CD4-positive, alpha-beta memory T cell (primary cell): ENCODE measurements around the gene RBM38. TPM values are rescaled to one million over a fixed set of nuclear protein-coding genes. Genes with fewer than 3 reads are reported as not detected.

ENCODE experiments used
- CTCF ChIA-PET: fragments of 350-600 bp; sonication (Branson Sonifier 250); formaldehyde crosslinking; loops from one replicate; lab custom pipeline; 2021; ENCODE audit warnings: inconsistent platforms; ENCODE audit not compliant: partially characterized antibody; lab: Charles Lee
- POLR2A ChIA-PET: fragments of 350-600 bp; sonication (Branson Sonifier 250); formaldehyde crosslinking; loops from one replicate; lab custom pipeline; 2021; ENCODE audit not compliant: partially characterized antibody; lab: Charles Lee
- DNase-seq, 5 donors: peaks; one replicate each; pipeline versions ENCODE4 v3.0.0 to v3.0.0-alpha.2; 2020 to 2022; ENCODE audit warnings: mixed read lengths in 1 of 5
- H3K27ac ChIP-seq: one replicate; pipeline ENCODE4 v1.7.0; 2013; ENCODE audit warnings: low read depth, low read length
- H3K27me3 ChIP-seq: 2 replicates; pipeline ENCODE4 v1.7.0; 2013; ENCODE audit warnings: mild to moderate bottlenecking, low read length, moderate library complexity; ENCODE audit not compliant: insufficient read depth
- H3K36me3 ChIP-seq: 2 replicates; pipeline ENCODE4 v1.7.0; 2013; ENCODE audit warnings: mild to moderate bottlenecking, low read length, moderate library complexity; ENCODE audit not compliant: insufficient read depth
- H3K4me1 ChIP-seq: 2 replicates; pipeline ENCODE4 v1.7.0; 2013; ENCODE audit warnings: mild to moderate bottlenecking, low read length, moderate library complexity; ENCODE audit not compliant: insufficient read depth
- H3K4me3 ChIP-seq, 2 donors: one replicate each; pipeline ENCODE4 v1.7.0; 2013; ENCODE audit warnings: low read length in 2 of 2, mild to moderate bottlenecking in 1 of 2
- H3K9me3 ChIP-seq, 2 donors: one replicate each; pipeline ENCODE4 v1.7.0; 2013; ENCODE audit warnings: low read length in 2 of 2, control low read depth in 1 of 2; ENCODE audit not compliant: control insufficient read depth in 1 of 2
- H3K27ac Mint-ChIP-seq, 7 donors: one replicate each; pipeline ENCODE4 v1.8.0; 2020 to 2021; ENCODE audit warnings: mixed read lengths in 7 of 7, mild to moderate bottlenecking in 6 of 7, inconsistent platforms in 3 of 7, moderate library complexity in 3 of 7
- H3K27me3 Mint-ChIP-seq, 2 donors: one replicate each; pipeline ENCODE4 v1.8.0; 2020 to 2021; ENCODE audit warnings: mixed read lengths in 2 of 2
- H3K36me3 Mint-ChIP-seq, 2 donors: one replicate each; pipeline ENCODE4 v1.8.0; 2020 to 2021; ENCODE audit warnings: mixed read lengths in 2 of 2, inconsistent platforms in 1 of 2, mild to moderate bottlenecking in 1 of 2
- H3K4me1 Mint-ChIP-seq, 4 donors: one replicate each; pipeline ENCODE4 v1.8.0; 2020 to 2021; ENCODE audit warnings: mixed read lengths in 4 of 4, mild to moderate bottlenecking in 1 of 4
- H3K4me3 Mint-ChIP-seq, 8 donors: one replicate each; pipeline ENCODE4 v1.8.0; 2020 to 2021; ENCODE audit warnings: mixed read lengths in 8 of 8, mild to moderate bottlenecking in 7 of 8, moderate library complexity in 6 of 8, inconsistent platforms in 3 of 8
- H3K9me3 Mint-ChIP-seq, 8 donors: one replicate each; pipeline ENCODE4 v1.8.0; 2020 to 2021; ENCODE audit warnings: mixed read lengths in 8 of 8, mild to moderate bottlenecking in 5 of 8, inconsistent platforms in 3 of 8, moderate library complexity in 1 of 8
- intact Hi-C: fragments of 100-400 bp; cut with micrococcal nuclease; formaldehyde crosslinking; loops from one replicate; pipeline ENCODE4 v1.15.1; 2023
- polyA plus RNA-seq, 2 donors: library from polyadenylated mRNA; unstranded; fragments of 300-500 nt; fragmentation: Illumina TruSeq; gene quantifications; one replicate each; pipeline ENCODE4 v1.2.3, GENCODE V29; 2021
- total RNA-seq, 2 experiments: library from RNA; stranded (reverse); gene quantifications; one replicate each; pipeline ENCODE4 v1.2.3, GENCODE V29; 2021

RBM38 gene
- total and polyA plus RNA-seq, 4 experiments from 2014 or later = 33.1 to 97.8 (median 77.8) TPM

- H3K36me3 Mint-ChIP-seq = peaks cover 70 to 87% of the 10 kb centered on the region in 2 donors
- peak overlapping the region; percentile 43 to 74 for H3K4me3 ChIP-seq
- POLR2A ChIA-PET = interaction anchor here (0.5 to 9.7 kb wide), 29 partner anchors 9 to 1855 kb away, joined by 3 to 150 read pairs (median 5); partner anchors contain the start of genes ATP5F1E, AURKA, CASS4 and CSTF1
Measured at GRCh38 chr20:57398231-57398821, 7.1 kb downstream of the RBM38 start.

DNA sequence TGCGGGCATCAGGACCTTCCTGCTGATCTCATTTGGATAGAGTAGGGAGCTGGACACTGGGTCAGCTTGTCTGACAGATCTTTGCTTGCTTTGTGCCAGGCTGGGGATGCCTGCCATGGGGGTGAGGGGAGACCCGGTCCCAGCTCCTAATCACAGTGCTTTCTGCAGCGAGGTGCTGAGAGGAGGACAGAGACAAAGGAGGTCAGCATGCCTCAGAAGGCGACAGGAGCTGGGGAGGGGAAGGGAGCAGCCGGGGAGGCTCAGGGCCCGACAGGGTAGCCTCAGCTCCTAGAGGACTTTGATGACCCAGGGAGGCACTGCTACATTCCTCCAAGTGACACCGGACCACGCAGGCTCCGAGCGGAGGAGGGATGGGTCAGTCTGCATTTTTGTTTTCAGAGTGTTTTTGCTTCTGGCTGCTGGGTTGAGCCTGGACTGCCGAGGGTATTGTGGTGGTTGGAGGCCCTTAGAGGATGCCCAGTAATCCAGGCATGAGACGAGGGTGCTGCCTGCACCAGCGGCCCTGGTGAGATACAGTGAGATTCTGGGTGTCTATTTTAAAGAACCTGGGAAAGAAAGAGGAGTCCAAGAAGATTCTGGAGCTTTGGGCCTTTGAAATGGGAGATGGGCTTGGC is 7.8 kb downstream of the RBM38 start:
- peak overlapping the region; percentile 90 for H3K27ac ChIP-seq
- H3K36me3 ChIP-seq = peaks cover 74% of the 10 kb centered on the region
- H3K4me3 ChIP-seq = peak overlapping the region; percentile 43 to 74
- peaks cover 0 to 3% of the 10 kb centered on the region in 2 donors for H3K27me3 Mint-ChIP-seq
- peak overlapping the region; percentile 97 to 100 (median 99) for H3K27ac Mint-ChIP-seq
- no peaks in the 10 kb centered on the region for H3K27me3 ChIP-seq
- peaks cover 71 to 86% of the 10 kb centered on the region in 2 donors for H3K36me3 Mint-ChIP-seq
- no peak for DNase-seq
- peaks cover 97% of the 10 kb centered on the region for H3K4me1 ChIP-seq
- no peaks in the 10 kb centered on the region for H3K9me3 ChIP-seq
- peaks cover 0 to 16% (median 0%) of the 10 kb centered on the region in 8 donors for H3K9me3 Mint-ChIP-seq
- POLR2A ChIA-PET = interaction anchor here (0.8 to 9.7 kb wide), 22 partner anchors 9 to 1855 kb away, joined by 3 to 150 read pairs (median 6); partner anchors contain the start of genes ATP5F1E, CASS4, RBM38 and STX16
- intact Hi-C loops = loop anchor here (1.0 to 10.0 kb wide), 7 partner anchors 10 to 1636 kb away; partner anchors contain the start of genes ATP5F1E, CASS4, RAB22A and STX16
- CTCF ChIA-PET = interaction anchor here (0.6 to 5.6 kb wide), 15 partner anchors 10 to 227 kb away, joined by 3 to 44 read pairs (median 4); no protein-coding TSS in a partner anchor
- peaks cover 46 to 96% (median 73%) of the 10 kb centered on the region in 4 donors for H3K4me1 Mint-ChIP-seq
- peak overlapping the region; percentile 80 to 91 (median 84) for H3K4me3 Mint-ChIP-seq

More at GRCh38 chr20:57398231-57398821, 7.1 kb downstream of the RBM38 start:
- H3K9me3 ChIP-seq = no peaks in the 10 kb centered on the region
- H3K4me1 ChIP-seq = peaks cover 97% of the 10 kb centered on the region
- intact Hi-C loops = loop anchor here (1.0 to 10.0 kb wide), 7 partner anchors 9 to 1636 kb away; partner anchors contain the start of genes ATP5F1E, CASS4, RAB22A and STX16
- no peaks in the 10 kb centered on the region for H3K27me3 ChIP-seq
- Mint-ChIP-seq H3K4me1 (peaks cover 52 to 96% (median 76%) of the 10 kb centered on the region in 4 donors), H3K27ac (peak overlapping the region; percentile 97 to 100 (median 99)), H3K27me3 (peaks cover 0 to 3% of the 10 kb centered on the region in 2 donors), H3K9me3 (peaks cover 0 to 16% (median 0%) of the 10 kb centered on the region in 8 donors), H3K4me3 (peak overlapping the region; percentile 80 to 91 (median 84))
- CTCF ChIA-PET = interaction anchor here (0.6 to 5.6 kb wide), 15 partner anchors 9 to 230 kb away, joined by 3 to 44 read pairs (median 4); no protein-coding TSS in a partner anchor
- H3K36me3 ChIP-seq = peaks cover 76% of the 10 kb centered on the region
- H3K27ac ChIP-seq = peak overlapping the region; percentile 90
- DNase-seq = peak; percentile 92 to 97 (median 94)

GRCh38 chr20:57399587-57400155 is 8.5 kb downstream of the RBM38 start:
- H3K4me1 Mint-ChIP-seq = peaks cover 44 to 92% (median 69%) of the 10 kb centered on the region in 4 donors
- peaks cover 74% of the 10 kb centered on the region for H3K36me3 ChIP-seq

GRCh38 chr20:57400231-57400701 is 9.1 kb downstream of the RBM38 start:
- no peaks in the 10 kb centered on the region for H3K27me3 ChIP-seq
- peak overlapping the region; percentile 17 to 91 (median 76) for H3K4me3 Mint-ChIP-seq
- peaks cover 96% of the 10 kb centered on the region for H3K4me1 ChIP-seq
- peaks cover 44 to 86% (median 66%) of the 10 kb centered on the region in 4 donors for H3K4me1 Mint-ChIP-seq
- H3K27me3 Mint-ChIP-seq = peaks cover 0 to 3% of the 10 kb centered on the region in 2 donors
- peaks cover 0 to 16% (median 0%) of the 10 kb centered on the region in 8 donors for H3K9me3 Mint-ChIP-seq
- intact Hi-C loops = no loop called here
- H3K27ac ChIP-seq = peak overlapping the region; percentile 90
- ChIA-PET CTCF (interaction anchor here (1.0 to 5.6 kb wide), 2 partner anchors 9 to 20 kb away, joined by 3 to 31 read pairs; no protein-coding TSS in a partner anchor), POLR2A (interaction anchor here (0.6 to 9.7 kb wide), 7 partner anchors 8 to 47 kb away, joined by 3 to 150 read pairs (median 9); partner anchors contain the start of gene RBM38)
- H3K36me3 Mint-ChIP-seq = peaks cover 63 to 80% of the 10 kb centered on the region in 2 donors
- H3K9me3 ChIP-seq = no peaks in the 10 kb centered on the region
- H3K27ac Mint-ChIP-seq = peak overlapping the region in 6 of 7 donors; percentile 98 to 100 (median 99)
- H3K4me3 ChIP-seq = peak overlapping the region; percentile 20 to 74
- DNase-seq = no peak
- peaks cover 74% of the 10 kb centered on the region for H3K36me3 ChIP-seq

More at GRCh38 chr20:57399587-57400155, 8.5 kb downstream of the RBM38 start:
- POLR2A ChIA-PET = interaction anchor here (1.0 to 9.7 kb wide), 8 partner anchors 9 to 1490 kb away, joined by 4 to 150 read pairs (median 16); partner anchors contain the start of gene RBM38
- peaks cover 0 to 3% of the 10 kb centered on the region in 2 donors for H3K27me3 Mint-ChIP-seq
- Histone ChIP-seq H3K4me1 (peaks cover 97% of the 10 kb centered on the region), H3K27me3 (no peaks in the 10 kb centered on the region), H3K27ac (peak overlapping the region; percentile 90), H3K4me3 (peak overlapping the region; percentile 20 to 74), H3K9me3 (no peaks in the 10 kb centered on the region)
- intact Hi-C loops = loop anchor here (2.0 to 10.0 kb wide), 5 partner anchors 909 to 1635 kb away; partner anchors contain the start of genes ATP5F1E, CASS4, RAB22A and STX16
- CTCF ChIA-PET = interaction anchor here (1.0 to 5.6 kb wide), 7 partner anchors 9 to 227 kb away, joined by 3 to 44 read pairs (median 13); no protein-coding TSS in a partner anchor
- peaks cover 65 to 82% of the 10 kb centered on the region in 2 donors for H3K36me3 Mint-ChIP-seq
- peak overlapping the region; percentile 97 to 100 (median 99) for H3K27ac Mint-ChIP-seq
- peaks cover 0 to 16% (median 0%) of the 10 kb centered on the region in 8 donors for H3K9me3 Mint-ChIP-seq
- H3K4me3 Mint-ChIP-seq = peak overlapping the region; percentile 80 to 91 (median 84)
- peak in 1 of 5 donors; percentile 73 for DNase-seq

GRCh38 chr20:57400821-57401564 is 9.8 kb downstream of the RBM38 start:
- intact Hi-C loops = no loop called here
- CTCF ChIA-PET = interaction anchor here (1.4 to 5.6 kb wide), 2 partner anchors 11 to 21 kb away, joined by 3 to 31 read pairs; no protein-coding TSS in a partner anchor
- Histone ChIP-seq H3K27me3 (no peaks in the 10 kb centered on the region), H3K9me3 (no peaks in the 10 kb centered on the region), H3K27ac (peak overlapping the region; percentile 90), H3K4me3 (no peak overlapping the region), H3K4me1 (peaks cover 93% of the 10 kb centered on the region), H3K36me3 (peaks cover 77% of the 10 kb centered on the region)
- H3K36me3 Mint-ChIP-seq = peaks cover 58 to 75% of the 10 kb centered on the region in 2 donors
- H3K27me3 Mint-ChIP-seq = peaks cover 0 to 3% of the 10 kb centered on the region in 2 donors
- POLR2A ChIA-PET = interaction anchor here (0.6 to 9.7 kb wide), 6 partner anchors 12 to 46 kb away, joined by 3 to 150 read pairs (median 8); partner anchors contain the start of gene RBM38
- no peak for DNase-seq
- H3K27ac Mint-ChIP-seq = peak overlapping the region; percentile 73 to 99 (median 94)
- H3K4me1 Mint-ChIP-seq = peaks cover 40 to 81% (median 61%) of the 10 kb centered on the region in 4 donors
- peaks cover 0 to 16% (median 0%) of the 10 kb centered on the region in 8 donors for H3K9me3 Mint-ChIP-seq
- H3K4me3 Mint-ChIP-seq = peak overlapping the region; percentile 39 to 90 (median 56)
